HG02571 (cell line): Measurements from ENCODE around the gene CST3.

Experiments
- ATAC-seq: cut with Tn5 transposase; IDR thresholded peaks from one replicate; pipeline ENCODE4 v1.9.1; 2021; ENCODE audit warnings: mild to moderate bottlenecking, moderate library complexity; ENCODE audit not compliant: unreplicated experiment

The CST3 gene

GRCh38 chr20:23605867-23606651 lies 31.7 kb downstream of the CST3 start, which contains the start of gene CST9:
Gene CST9 (minus strand): TSS chr20:23605917. CDS start chr20:23605864, 53 bp downstream.
- no peak for ATAC-seq

- ATAC-seq = no peak
Observed at GRCh38 chr20:23604306-23604705, 33.4 kb downstream of the CST3 start.

GRCh38 chr20:23603321-23603720 lies 34.4 kb downstream of the CST3 start:
- no peak for ATAC-seq

- ATAC-seq = no peak
Observed at GRCh38 chr20:23602699-23603098, 35.1 kb downstream of the CST3 start.

- ATAC-seq = no peak
Observed at GRCh38 chr20:23602241-23602640, 35.5 kb downstream of the CST3 start.

GRCh38 chr20:23601715-23602114 lies 36.0 kb downstream of the CST3 start:
- ATAC-seq = no peak

- no peak for ATAC-seq
Observed at GRCh38 chr20:23598481-23598880, 39.3 kb downstream of the CST3 start.

- ATAC-seq = no peak
Observed at GRCh38 chr20:23596579-23597250, 41.0 kb downstream of the CST3 start.

- ATAC-seq = no peak
Observed at GRCh38 chr20:23595941-23596340, 41.8 kb downstream of the CST3 start.

GRCh38 chr20:23588434-23589403 lies 49.0 kb downstream of the CST3 start:
- no peak for ATAC-seq

- ATAC-seq = no peak
Observed at GRCh38 chr20:23587631-23588030, 50.1 kb downstream of the CST3 start.

GRCh38 chr20:23586735-23587525 lies 50.8 kb downstream of the CST3 start:
- ATAC-seq = no peak

GRCh38 chr20:23585808-23586734 lies 51.7 kb downstream of the CST3 start:
- ATAC-seq = no peak

- ATAC-seq = no peak
Observed at GRCh38 chr20:23585449-23585807, 52.3 kb downstream of the CST3 start.

GRCh38 chr20:23584434-23585199 lies 53.1 kb downstream of the CST3 start:
- ATAC-seq = no peak
